ENCODE results near the gene ABCA1.

GRCh38 chr9:104776797-104777196 is 151.2 kb downstream of the ABCA1 start:
- TF ChIP-seq POLR2A (IDR thresholded peaks at IDR 0.05), result no peak
- TF ChIP-seq CTCF (IDR thresholded peaks at IDR 0.05), result no peak
